ENCODE data around the gene MOB1B. TPM values are rescaled to one million over a fixed set of nuclear protein-coding genes. Genes with fewer than 3 reads are reported as not detected.
"Not testable (repeated sequence)": the region's sequence is repeated elsewhere in the genome, so short reads cannot be mapped to it uniquely, and the experiment has no call there.

MOB1B gene
- total and polyA plus RNA-seq, 9 donors: 18.1 to 47.5 (median 26.3) TPM

DNA sequence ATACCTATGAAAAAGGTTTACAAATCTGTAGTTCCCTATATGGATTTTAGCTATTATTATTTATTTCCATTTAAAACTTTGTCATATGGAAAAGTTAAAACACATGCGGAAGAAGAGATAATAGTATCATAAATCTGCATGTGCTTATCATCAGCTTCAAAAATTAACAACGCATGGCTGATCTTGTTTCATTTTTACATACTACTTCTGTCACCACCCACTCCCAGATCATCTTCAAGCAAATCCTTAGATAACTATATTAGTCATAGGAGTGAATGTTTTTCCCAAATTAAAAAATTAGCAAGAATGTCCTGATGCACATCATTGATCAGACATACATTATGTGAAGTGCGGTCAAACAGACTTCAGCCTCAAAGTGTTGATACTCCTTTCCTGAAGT is 24.6 kb upstream of the MOB1B start:
- H3K4me3 ChIP-seq (ENCODE audit: low read length): no peak overlapping the region
- no peaks in the 10 kb centered on the region for H3K9me3 ChIP-seq (replicated peaks; ENCODE audit: control insufficient read depth, low read depth, low read length)
- H3K36me3 ChIP-seq (ENCODE audit: control insufficient read depth, insufficient read depth, low read length): no peaks in the 10 kb centered on the region
- no peaks in the 10 kb centered on the region for H3K4me1 ChIP-seq (ENCODE audit: control insufficient read depth, insufficient read depth, low read length)
- no CpG with 5 or more reads among the region's 3 CpGs for WGBS (ENCODE audit: insufficient coverage)
- no peaks in the 10 kb centered on the region for H3K27me3 ChIP-seq (ENCODE audit: control insufficient read depth, insufficient read depth, low read length)
- DNase-seq: no peak
- no peak overlapping the region for H3K27ac ChIP-seq (ENCODE audit: low read length)

DNA sequence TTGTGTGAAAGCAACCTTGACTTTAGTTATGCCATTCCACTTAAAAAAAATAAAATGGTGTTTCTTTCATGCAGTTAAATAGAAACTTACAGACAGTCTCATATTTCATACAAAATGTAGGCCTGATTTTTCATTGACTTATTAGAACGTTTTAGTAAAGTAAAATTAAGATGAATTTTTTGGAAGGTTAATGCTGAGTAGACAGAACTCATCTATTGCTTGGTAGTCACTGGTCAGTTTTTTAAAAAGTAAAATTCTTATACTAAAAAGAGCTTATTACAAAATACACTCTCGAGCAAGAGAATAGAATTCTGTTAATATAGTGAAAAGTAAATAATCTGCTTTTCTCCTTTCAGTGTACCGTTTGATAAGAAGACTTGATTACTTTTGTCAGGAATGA is 21.4 kb upstream of the MOB1B start:
- Histone ChIP-seq H3K9me3 (replicated peaks; ENCODE audit: control insufficient read depth, low read depth, low read length) (no peaks in the 10 kb centered on the region), H3K4me1 (ENCODE audit: control insufficient read depth, insufficient read depth, low read length) (no peaks in the 10 kb centered on the region), H3K27ac (ENCODE audit: low read length) (no peak overlapping the region), H3K36me3 (ENCODE audit: control insufficient read depth, insufficient read depth, low read length) (no peaks in the 10 kb centered on the region), H3K27me3 (ENCODE audit: control insufficient read depth, insufficient read depth, low read length) (no peaks in the 10 kb centered on the region), H3K4me3 (ENCODE audit: low read length) (no peak overlapping the region)
- WGBS (ENCODE audit: insufficient coverage): no CpG with 5 or more reads among the region's 3 CpGs
- DNase-seq: no peak

DNA sequence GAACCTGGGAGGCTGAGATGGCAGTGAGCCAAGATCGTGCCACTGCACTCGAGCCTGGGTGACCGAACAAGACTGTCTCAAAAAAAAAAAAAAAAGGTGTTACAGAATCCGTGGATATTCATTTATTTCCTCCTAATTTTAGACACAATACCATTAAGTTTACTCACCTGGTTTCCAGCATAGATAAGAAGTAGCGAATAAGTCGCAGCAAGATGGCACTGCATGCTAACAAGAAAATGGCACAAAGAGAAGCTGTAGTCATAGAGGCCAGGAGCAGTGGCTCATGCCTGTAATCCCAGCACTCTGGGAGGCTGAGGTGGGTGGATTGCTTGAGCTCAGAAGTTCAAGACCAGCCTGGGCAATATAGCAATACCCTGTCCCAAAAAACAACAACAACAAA is 17.0 kb upstream of the MOB1B start:
- Histone ChIP-seq H3K4me3 (ENCODE audit: low read length) (no peak overlapping the region), H3K9me3 (replicated peaks; ENCODE audit: control insufficient read depth, low read depth, low read length) (no peaks in the 10 kb centered on the region), H3K27ac (ENCODE audit: low read length) (no peak overlapping the region), H3K4me1 (ENCODE audit: control insufficient read depth, insufficient read depth, low read length) (peaks cover 4% of the 10 kb centered on the region), H3K27me3 (ENCODE audit: control insufficient read depth, insufficient read depth, low read length) (no peaks in the 10 kb centered on the region), H3K36me3 (ENCODE audit: control insufficient read depth, insufficient read depth, low read length) (no peaks in the 10 kb centered on the region)
- DNase-seq: no peak
- WGBS (ENCODE audit: insufficient coverage): 100% methylated on average over 1 of the region's 6 CpGs

DNA sequence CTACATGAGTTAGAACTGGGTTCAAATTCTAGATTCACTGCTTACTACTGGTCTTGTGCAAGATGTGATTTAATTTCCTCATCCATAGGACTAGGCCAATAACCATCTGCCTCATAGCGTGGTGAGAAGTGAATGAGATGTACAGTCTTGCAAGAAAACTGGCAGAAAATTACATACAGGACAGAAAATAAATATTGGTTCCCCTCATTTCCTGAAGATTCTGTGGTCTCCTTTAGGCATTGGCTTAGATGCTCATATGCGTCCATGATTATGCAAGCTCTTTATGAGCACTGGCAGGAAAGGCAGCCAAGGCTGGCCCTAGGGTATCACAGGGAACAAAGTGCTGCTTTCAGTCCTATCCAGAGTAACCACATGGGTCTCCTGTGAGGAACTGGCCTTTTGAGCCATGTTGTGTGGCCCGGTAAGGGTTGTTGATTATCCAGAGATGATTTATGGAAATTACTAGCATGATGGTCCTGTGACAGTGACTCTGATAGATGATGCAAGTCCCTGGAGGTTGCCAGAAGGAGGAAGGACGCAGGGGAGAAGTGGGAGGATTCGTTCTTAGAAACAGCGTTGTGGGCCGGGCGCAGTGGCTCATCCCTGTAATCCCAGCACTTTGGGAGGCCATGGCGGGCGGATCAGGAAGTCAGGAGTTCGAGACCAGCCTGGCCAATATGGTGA is 9.9 kb upstream of the MOB1B start:
- Histone ChIP-seq H3K27ac (ENCODE audit: low read length) (peak overlapping the region; percentile 13), H3K9me3 (replicated peaks; ENCODE audit: control insufficient read depth, low read depth, low read length) (no peaks in the 10 kb centered on the region), H3K4me1 (ENCODE audit: control insufficient read depth, insufficient read depth, low read length) (peaks cover 14% of the 10 kb centered on the region), H3K4me3 (ENCODE audit: low read length) (no peak overlapping the region), H3K36me3 (ENCODE audit: control insufficient read depth, insufficient read depth, low read length) (no peaks in the 10 kb centered on the region), H3K27me3 (ENCODE audit: control insufficient read depth, insufficient read depth, low read length) (no peaks in the 10 kb centered on the region)
- 85% methylated on average over 10 of the region's 11 CpGs for WGBS (ENCODE audit: insufficient coverage)
- DNase-seq: peak; percentile 42

DNA sequence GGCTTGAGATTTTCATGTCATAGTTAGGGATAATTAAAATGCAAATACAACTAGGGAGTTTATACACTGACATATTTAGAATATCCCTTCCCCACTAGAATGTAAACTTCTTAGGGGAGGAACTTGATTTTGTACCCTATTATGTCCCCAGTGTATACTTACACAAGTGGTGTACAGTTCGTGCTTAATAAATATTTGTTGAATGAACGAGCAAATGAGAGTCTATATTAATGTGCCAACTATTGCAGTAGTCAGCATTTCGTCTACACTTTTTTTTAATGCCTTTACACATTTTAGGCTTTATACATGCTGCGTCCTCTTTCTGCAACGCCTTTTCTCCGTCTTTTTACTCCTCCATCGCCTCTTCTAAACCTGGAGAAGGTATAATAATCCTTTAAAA is 8.4 kb upstream of the MOB1B start:
- H3K4me1 ChIP-seq (ENCODE audit: control insufficient read depth, insufficient read depth, low read length): peaks cover 14% of the 10 kb centered on the region
- no peak for DNase-seq
- WGBS (ENCODE audit: insufficient coverage): 100% methylated on average over 2 of the region's 7 CpGs
- no peak overlapping the region for H3K27ac ChIP-seq (ENCODE audit: low read length)
- no peak overlapping the region for H3K4me3 ChIP-seq (ENCODE audit: low read length)
- no peaks in the 10 kb centered on the region for H3K27me3 ChIP-seq (ENCODE audit: control insufficient read depth, insufficient read depth, low read length)
- H3K36me3 ChIP-seq (ENCODE audit: control insufficient read depth, insufficient read depth, low read length): no peaks in the 10 kb centered on the region
- no peaks in the 10 kb centered on the region for H3K9me3 ChIP-seq (replicated peaks; ENCODE audit: control insufficient read depth, low read depth, low read length)

DNA sequence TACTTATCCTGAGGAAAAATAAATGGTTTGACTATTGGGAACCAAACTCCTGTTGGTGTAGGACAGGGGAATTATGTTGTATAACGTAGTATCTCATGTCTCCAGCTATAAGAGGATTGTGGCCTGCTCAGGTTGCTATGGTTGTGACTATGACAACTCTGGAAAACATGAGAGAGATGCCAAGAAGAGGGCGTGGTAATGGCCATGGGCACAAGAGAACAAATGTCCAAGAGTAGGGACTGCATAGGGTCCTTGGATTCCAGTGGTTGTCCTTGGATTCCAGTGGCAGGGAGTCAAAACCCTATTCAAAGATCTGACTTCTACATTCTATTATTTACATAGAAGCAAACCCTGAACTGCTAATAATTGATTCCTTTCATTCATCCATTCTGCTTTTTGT is 6.8 kb upstream of the MOB1B start:
- peak; percentile 75 for DNase-seq
- no peaks in the 10 kb centered on the region for H3K9me3 ChIP-seq (replicated peaks; ENCODE audit: control insufficient read depth, low read depth, low read length)
- no peak overlapping the region for H3K4me3 ChIP-seq (ENCODE audit: low read length)
- no peaks in the 10 kb centered on the region for H3K36me3 ChIP-seq (ENCODE audit: control insufficient read depth, insufficient read depth, low read length)
- H3K4me1 ChIP-seq (ENCODE audit: control insufficient read depth, insufficient read depth, low read length): peaks cover 14% of the 10 kb centered on the region
- H3K27ac ChIP-seq (ENCODE audit: low read length): peak overlapping the region; percentile 78
- 52% methylated on average over 2 of the region's 2 CpGs for WGBS (ENCODE audit: insufficient coverage)
- no peaks in the 10 kb centered on the region for H3K27me3 ChIP-seq (ENCODE audit: control insufficient read depth, insufficient read depth, low read length)

DNA sequence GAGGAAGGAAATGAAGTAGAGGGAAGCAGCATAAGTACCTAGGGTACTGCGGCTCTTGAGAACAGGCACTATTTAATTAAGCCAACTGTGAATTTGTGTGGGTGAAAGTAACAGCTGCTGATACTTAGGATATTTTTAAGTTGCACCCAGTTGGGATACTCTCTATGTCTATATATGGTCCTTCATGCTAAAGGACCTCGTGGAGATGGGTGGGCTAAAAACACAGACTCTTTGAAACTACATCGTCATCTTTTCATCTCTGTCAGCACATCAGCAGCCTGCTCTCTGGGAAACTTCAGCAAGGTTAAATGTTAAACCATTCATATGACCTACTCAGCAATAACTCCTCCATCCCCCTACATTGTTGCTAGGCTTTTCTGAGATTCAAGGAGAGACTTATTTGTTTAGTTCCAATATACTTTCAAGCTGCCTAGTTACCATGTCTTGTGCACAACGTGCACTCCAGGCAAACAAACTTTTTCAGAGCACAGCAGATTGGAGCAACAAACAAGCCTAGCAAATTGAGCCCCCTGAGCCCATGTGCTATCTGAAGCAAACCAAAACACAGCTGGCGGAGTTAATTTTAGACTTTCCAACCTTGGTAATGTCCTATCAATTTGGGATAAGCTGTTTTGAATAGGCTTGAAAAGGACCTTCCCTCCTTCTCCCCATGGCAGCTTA is 6.2 kb upstream of the MOB1B start:
- Histone ChIP-seq H3K9me3 (replicated peaks; ENCODE audit: control insufficient read depth, low read depth, low read length) (no peaks in the 10 kb centered on the region), H3K4me1 (ENCODE audit: control insufficient read depth, insufficient read depth, low read length) (peaks cover 14% of the 10 kb centered on the region), H3K27ac (ENCODE audit: low read length) (peak overlapping the region; percentile 78), H3K4me3 (ENCODE audit: low read length) (no peak overlapping the region), H3K27me3 (ENCODE audit: control insufficient read depth, insufficient read depth, low read length) (no peaks in the 10 kb centered on the region), H3K36me3 (ENCODE audit: control insufficient read depth, insufficient read depth, low read length) (no peaks in the 10 kb centered on the region)
- WGBS (ENCODE audit: insufficient coverage): 0% methylated on average over 1 of the region's 5 CpGs
- peak; percentile 46 for DNase-seq

DNA sequence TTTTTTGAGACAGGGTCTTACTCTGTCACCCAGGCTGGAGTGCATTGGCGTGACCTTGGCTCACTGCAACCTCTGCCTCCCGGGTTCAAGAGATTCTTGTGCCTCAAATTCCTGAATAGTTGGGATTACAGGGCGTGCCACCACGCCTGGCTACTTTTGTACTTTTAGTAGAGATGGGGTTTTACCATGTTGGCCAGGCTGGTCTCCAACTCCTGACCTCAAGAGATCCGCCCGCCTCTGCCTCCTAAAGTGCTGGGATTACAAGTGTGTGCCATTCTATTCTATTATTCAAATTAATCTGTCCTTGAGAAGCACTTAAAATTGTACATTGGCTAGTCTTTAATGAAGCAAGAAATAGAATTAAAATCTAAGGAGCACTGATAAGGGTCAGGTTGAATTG is 3.6 kb upstream of the MOB1B start:
- no CpG with 5 or more reads among the region's 6 CpGs for WGBS (ENCODE audit: insufficient coverage)
- not testable (repeated sequence) for H3K36me3 ChIP-seq (ENCODE audit: control insufficient read depth, insufficient read depth, low read length); H3K27ac ChIP-seq (ENCODE audit: low read length); H3K27me3 ChIP-seq (ENCODE audit: control insufficient read depth, insufficient read depth, low read length); H3K4me3 ChIP-seq (ENCODE audit: low read length); DNase-seq; H3K9me3 ChIP-seq (replicated peaks; ENCODE audit: control insufficient read depth, low read depth, low read length)
- peaks cover 17% of the 10 kb centered on the region for H3K4me1 ChIP-seq (ENCODE audit: control insufficient read depth, insufficient read depth, low read length)

DNA sequence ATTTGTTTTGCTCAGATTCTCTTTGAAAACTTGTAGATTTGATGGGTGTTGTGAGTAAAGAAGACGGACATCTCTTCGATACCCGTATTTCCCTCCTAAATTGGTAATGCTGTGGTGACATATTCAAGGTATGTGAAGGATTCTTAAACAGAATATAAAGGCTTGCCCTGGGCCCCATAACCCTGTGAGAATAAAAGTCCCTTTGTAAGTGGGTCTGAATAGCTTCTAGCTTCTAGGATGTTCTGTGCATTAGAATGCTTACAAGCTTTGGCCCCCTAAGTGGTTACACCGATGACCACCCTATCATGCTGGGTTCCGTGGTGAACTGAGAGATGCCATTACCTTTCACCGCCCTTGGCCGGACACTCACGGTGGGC is 574 bp upstream of the MOB1B start:
- Histone ChIP-seq H3K27ac (ENCODE audit: low read length) (peak overlapping the region; percentile 95), H3K27me3 (ENCODE audit: control insufficient read depth, insufficient read depth, low read length) (no peaks in the 10 kb centered on the region), H3K9me3 (replicated peaks; ENCODE audit: control insufficient read depth, low read depth, low read length) (no peaks in the 10 kb centered on the region), H3K36me3 (ENCODE audit: control insufficient read depth, insufficient read depth, low read length) (peaks cover 14% of the 10 kb centered on the region), H3K4me1 (ENCODE audit: control insufficient read depth, insufficient read depth, low read length) (peaks cover 6% of the 10 kb centered on the region), H3K4me3 (ENCODE audit: low read length) (peak overlapping the region; percentile 81)
- DNase-seq: no peak
- WGBS (ENCODE audit: insufficient coverage): 4% methylated on average over 5 of the region's 8 CpGs

DNA sequence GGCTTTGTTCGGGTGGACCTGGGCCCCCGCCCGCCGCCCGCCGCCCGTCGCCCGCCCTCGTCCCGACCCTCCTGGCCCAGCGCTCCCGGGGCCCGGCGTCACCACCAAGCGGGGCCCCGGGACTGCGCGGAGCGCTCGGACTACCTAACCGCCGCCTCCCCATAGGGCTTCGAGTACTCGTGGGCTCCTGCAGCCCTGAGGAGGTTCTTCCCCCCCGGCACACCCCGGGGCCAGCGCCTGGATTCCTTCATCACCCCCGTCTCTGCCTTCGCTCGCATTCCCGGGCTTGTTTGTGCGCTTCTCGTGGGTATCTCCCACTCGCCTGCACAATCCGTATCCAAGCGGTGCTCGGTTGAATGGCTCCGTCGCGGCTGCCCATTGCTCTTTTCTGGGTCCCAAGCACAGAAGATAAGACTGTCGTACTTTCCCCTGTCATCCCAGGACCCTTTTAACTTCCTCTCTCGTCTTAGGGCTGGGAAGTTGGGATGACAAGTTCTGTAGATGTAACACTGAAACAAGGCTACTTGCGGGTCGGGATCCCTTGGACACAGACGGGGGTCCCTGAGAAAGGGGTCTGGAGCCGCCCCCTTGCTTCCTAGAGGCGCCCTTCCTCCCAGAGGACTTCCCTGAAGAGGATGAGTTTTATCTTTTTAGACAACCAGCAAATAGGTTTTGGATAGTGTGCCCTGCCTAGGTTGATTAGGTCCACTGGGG is 565 bp downstream of the MOB1B start:
- peaks cover 14% of the 10 kb centered on the region for H3K36me3 ChIP-seq (ENCODE audit: control insufficient read depth, insufficient read depth, low read length)
- H3K4me1 ChIP-seq (ENCODE audit: control insufficient read depth, insufficient read depth, low read length): peaks cover 4% of the 10 kb centered on the region
- no peaks in the 10 kb centered on the region for H3K27me3 ChIP-seq (ENCODE audit: control insufficient read depth, insufficient read depth, low read length)
- peak overlapping the region; percentile 95 for H3K27ac ChIP-seq (ENCODE audit: low read length)
- peak overlapping the region; percentile 81 for H3K4me3 ChIP-seq (ENCODE audit: low read length)
- H3K9me3 ChIP-seq (replicated peaks; ENCODE audit: control insufficient read depth, low read depth, low read length): no peaks in the 10 kb centered on the region
- under 1% methylated on average over 37 of the region's 48 CpGs for WGBS (ENCODE audit: insufficient coverage)
- no peak for DNase-seq

Data from muscle of leg (tissue), 11 donors.